Gastrocnemius medialis (tissue), 4 donors: ENCODE data around the gene TMEM150C. TPM values are rescaled to one million over a fixed set of nuclear protein-coding genes. Genes with fewer than 3 reads are reported as not detected.

Experiments used
- ATAC-seq, 2 donors: fragments of 150-250 bp; one replicate each; pipeline ENCODE4 v1.9.1; 2016
- DNase-seq, 2 donors: peaks; one replicate each; pipeline ENCODE4 v3.0.0-alpha.2; 2019
- H3K27ac ChIP-seq, 4 donors: fragments of 200-600 bp; sonication (generic); 1 replicate in 1 of 4; 2 replicates in 3 of 4; pipeline ENCODE4 v1.5.1; 2016 to 2018; ENCODE audit warnings: mild to moderate bottlenecking in 2 of 4, moderate library complexity in 1 of 4
- H3K27me3 ChIP-seq, 3 donors: fragments of 200-600 bp; sonication (generic) in 2 of 3; 1 replicate in 1 of 3; 2 replicates in 2 of 3; pipeline versions ENCODE4 v1.5.1 to v1.6.0; 2016 to 2019; ENCODE audit warnings: mild to moderate bottlenecking in 1 of 3, moderate library complexity in 1 of 3
- H3K36me3 ChIP-seq, 2 donors: fragments of 200-600 bp; sonication (generic) in 1 of 2; one replicate each; pipeline ENCODE4 v1.5.1; 2017 to 2018
- H3K4me1 ChIP-seq, 2 donors: fragments of 200-600 bp; sonication (generic) in 1 of 2; one replicate each; pipeline ENCODE4 v1.5.1; 2016 to 2017; ENCODE audit warnings: mild to moderate bottlenecking in 2 of 2
- H3K4me3 ChIP-seq, 4 donors: fragments of 200-600 bp; sonication (generic) in 3 of 4; 1 replicate in 1 of 4; 2 replicates in 3 of 4; pipeline ENCODE4 v1.5.1; 2016 to 2019; ENCODE audit warnings: mild to moderate bottlenecking in 2 of 4
- H3K9me3 ChIP-seq, 3 donors: fragments of 200-600 bp; sonication (generic) in 2 of 3; 1 replicate in 1 of 3; 2 replicates in 2 of 3; pipeline ENCODE4 v1.5.1; 2016 to 2019
- CTCF ChIP-seq, 5 experiments: fragments of 450-650 bp in 3 of 5; fragments of 200-600 bp in 2 of 5; sonication (generic) in 2 of 5; IDR thresholded peaks in 4 of 5; conservative IDR thresholded peaks in 1 of 5; 1 replicate in 4 of 5; 2 replicates in 1 of 5; pipeline ENCODE4 v1.5.1; 2016 to 2019; ENCODE audit warnings: antibody characterized with exemption in 5 of 5, mild to moderate bottlenecking in 3 of 5, moderate library complexity in 3 of 5
- POLR2A ChIP-seq, 2 donors: fragments of 450-650 bp; IDR thresholded peaks; one replicate each; pipeline ENCODE4 v1.6.1; 2017; ENCODE audit warnings: antibody characterized with exemption in 2 of 2, mild to moderate bottlenecking in 2 of 2, moderate library complexity in 2 of 2
- in situ Hi-C, 4 donors: fragments of 200-750 bp; cut with MboI; loops; one replicate each; pipeline versions ENCODE4 v1.15.0 to v1.8.0; 2017; ENCODE audit warnings: low sequenced_read_pairs in 4 of 4
- intact Hi-C: fragments of 100-400 bp; cut with DNase I; formaldehyde crosslinking; loops from one replicate; pipeline ENCODE4 v1.15.1; 2023; ENCODE audit warnings: low total_unique reads
- total RNA-seq, 4 donors: library from RNA; depleted of rRNA; stranded (reverse); fragments of >200 nt; gene quantifications; one replicate each; pipeline versions ENCODE4 v1.1.0 to v1.2.3, GENCODE V29; 2016

The TMEM150C gene
- total RNA-seq, 4 donors from 2014 or later, result 5.5 to 13.5 (median 7.8) TPM

DNA sequence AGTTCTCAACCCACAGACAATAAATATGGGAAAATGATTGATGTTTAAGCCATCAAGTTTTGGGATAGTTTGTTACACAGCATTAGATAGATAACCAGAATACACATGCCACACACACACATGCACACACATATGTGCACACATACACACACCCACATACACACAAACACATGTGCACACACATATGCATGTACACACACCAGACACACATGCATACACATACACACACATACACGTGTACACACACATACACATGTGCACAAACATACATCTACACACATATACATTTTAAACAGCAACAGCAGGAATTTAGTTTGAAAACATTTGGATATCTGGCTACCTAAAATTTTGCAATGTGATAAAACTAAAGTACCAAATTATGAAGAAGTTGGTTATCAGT lies 42.7 kb upstream of the TMEM150C start:
- Histone ChIP-seq H3K27me3 (no peaks in the 10 kb centered on the region), H3K27ac (no peak overlapping the region), H3K4me3 (no peak overlapping the region), H3K9me3 (no peaks in the 10 kb centered on the region), H3K4me1 (no peaks in the 10 kb centered on the region), H3K36me3 (no peaks in the 10 kb centered on the region)
- TF ChIP-seq CTCF (IDR thresholded peaks at IDR 0.05 in 4 of 5, conservative IDR thresholded peaks at IDR 0.05 in 1 of 5) (no peak), POLR2A (IDR thresholded peaks at IDR 0.05) (no peak)
- ATAC-seq (no peak), DNase-seq (no peak)
- intact Hi-C loops, result no loop called here
- in situ Hi-C loops, result no loop called here

DNA sequence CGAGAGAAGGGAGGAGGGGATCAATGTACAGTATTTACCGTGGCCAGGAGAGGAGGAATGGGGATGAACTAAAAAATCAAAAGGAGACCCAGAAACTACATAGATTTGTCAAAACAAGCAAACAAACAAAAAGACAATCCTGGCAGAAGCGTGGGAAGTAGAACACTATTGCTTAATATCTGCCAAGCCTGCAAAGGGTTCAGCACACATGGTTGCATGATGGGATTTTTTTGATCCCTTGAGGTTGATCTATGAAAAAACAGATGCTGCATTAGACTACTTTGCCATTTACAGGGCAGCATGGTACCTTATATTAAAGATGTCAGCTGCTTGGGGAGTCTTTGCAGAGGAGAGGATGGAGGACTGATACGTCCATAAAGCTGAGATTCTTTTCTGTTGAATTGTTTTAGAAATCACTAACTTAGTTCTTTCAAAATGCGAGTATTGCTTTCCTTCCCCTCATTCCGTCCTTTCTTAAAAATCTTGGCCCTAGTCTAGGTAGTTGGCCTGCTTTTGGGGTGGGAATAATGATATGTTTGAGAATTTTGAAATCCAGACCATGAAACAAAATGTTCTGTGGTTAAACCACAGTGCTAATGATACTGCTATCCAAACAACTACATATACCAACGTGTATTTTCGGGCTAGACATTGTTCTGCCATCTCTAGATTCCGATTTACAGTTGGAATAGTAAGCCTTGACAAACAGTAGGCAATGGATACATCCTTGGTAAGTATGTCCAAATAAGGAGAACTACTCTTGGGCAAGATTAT lies 39.6 kb upstream of the TMEM150C start:
- intact Hi-C loops, result no loop called here
- H3K9me3 ChIP-seq, result no peaks in the 10 kb centered on the region
- H3K4me3 ChIP-seq, result no peak overlapping the region
- no peaks in the 10 kb centered on the region for H3K4me1 ChIP-seq
- no peaks in the 10 kb centered on the region for H3K36me3 ChIP-seq
- in situ Hi-C loops, result no loop called here
- peak overlapping the region in 2 of 4 donors; percentile 49 to 50 for H3K27ac ChIP-seq
- ATAC-seq, result peak in 1 of 2 donors; percentile 75
- no peak for TF ChIP-seq POLR2A (IDR thresholded peaks at IDR 0.05)
- no peak for TF ChIP-seq CTCF (IDR thresholded peaks at IDR 0.05 in 4 of 5, conservative IDR thresholded peaks at IDR 0.05 in 1 of 5)
- DNase-seq, result no peak
- H3K27me3 ChIP-seq, result no peaks in the 10 kb centered on the region

- H3K27ac ChIP-seq, result no peak overlapping the region
- in situ Hi-C loops, result no loop called here
Measured at GRCh38 chr4:82599336-82599735, 37.5 kb upstream of the TMEM150C start.

DNA sequence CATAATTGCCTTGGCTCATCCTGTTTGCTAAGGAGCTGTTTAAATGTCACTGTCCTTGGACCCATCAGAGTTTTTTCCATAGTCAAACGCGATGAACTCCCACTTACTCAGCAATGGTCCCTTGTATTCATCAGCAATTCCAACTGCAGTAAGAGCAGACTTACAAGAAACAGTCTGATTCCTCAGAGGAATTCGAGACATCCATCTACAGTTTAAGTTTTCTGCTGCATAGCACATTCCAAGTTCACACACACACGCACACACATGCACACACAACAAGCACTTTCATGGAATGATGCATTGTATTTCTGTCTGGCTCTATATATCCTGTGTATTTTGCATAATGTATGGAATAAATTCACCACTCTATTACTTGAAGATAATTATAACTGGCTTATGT lies 32.7 kb upstream of the TMEM150C start:
- Histone ChIP-seq H3K27ac (no peak overlapping the region), H3K4me3 (no peak overlapping the region), H3K27me3 (peaks cover 0 to 3% (median 0%) of the 10 kb centered on the region in 3 donors), H3K36me3 (no peaks in the 10 kb centered on the region), H3K9me3 (no peaks in the 10 kb centered on the region), H3K4me1 (no peaks in the 10 kb centered on the region)
- in situ Hi-C loops, result no loop called here
- TF ChIP-seq POLR2A (IDR thresholded peaks at IDR 0.05), result no peak
- TF ChIP-seq CTCF (IDR thresholded peaks at IDR 0.05 in 4 of 5, conservative IDR thresholded peaks at IDR 0.05 in 1 of 5), result no peak
- ATAC-seq (no peak), DNase-seq (no peak)
- intact Hi-C loops, result no loop called here

More at GRCh38 chr4:82599336-82599735, 37.5 kb upstream of the TMEM150C start:
- intact Hi-C loops, result no loop called here
- H3K4me3 ChIP-seq, result no peak overlapping the region
- H3K4me1 ChIP-seq, result no peaks in the 10 kb centered on the region
- no peak for TF ChIP-seq CTCF (IDR thresholded peaks at IDR 0.05 in 4 of 5, conservative IDR thresholded peaks at IDR 0.05 in 1 of 5)
- TF ChIP-seq POLR2A (IDR thresholded peaks at IDR 0.05), result no peak
- DNase-seq, result no peak
- ATAC-seq, result no peak
- no peaks in the 10 kb centered on the region for H3K9me3 ChIP-seq
- H3K36me3 ChIP-seq, result no peaks in the 10 kb centered on the region
- no peaks in the 10 kb centered on the region for H3K27me3 ChIP-seq
